ENCODE data around the gene BCR. TPM values are rescaled to one million over a fixed set of nuclear protein-coding genes. Genes with fewer than 3 reads are reported as not detected.

Gene BCR
- total RNA-seq, 2 experiments from 2014 or later = 30.4 to 32.0 TPM

- Mint-ChIP-seq H3K27me3 (no peaks in the 10 kb centered on the region), H3K4me1 (ENCODE audit: low read depth) (peaks cover 85% of the 10 kb centered on the region), H3K27ac (peak overlapping the region; percentile 81), H3K4me3 (peak overlapping the region; percentile 65), H3K36me3 (ENCODE audit: low read depth) (peaks cover 15% of the 10 kb centered on the region), H3K9me3 (no peaks in the 10 kb centered on the region)
- intact Hi-C loops (cut with micrococcal nuclease) = no loop called here
- POLR2A ChIA-PET = interaction anchor here (0.9 to 2.1 kb wide), 8 partner anchors 9 to 60 kb away, joined by 3 to 12 read pairs (median 4); no protein-coding TSS in a partner anchor
- CTCF ChIA-PET = interaction anchor here (0.6 to 2.8 kb wide), 10 partner anchors 9 to 231 kb away, joined by 3 to 22 read pairs (median 5); no protein-coding TSS in a partner anchor
- ATAC-seq (peak; percentile 96), DNase-seq (peak; percentile 87)
- TF ChIP-seq CTCF (IDR thresholded peaks at IDR 0.05) = no peak
Observed at GRCh38 chr22:23243006-23243573, 62.8 kb downstream of the BCR start.

DNA sequence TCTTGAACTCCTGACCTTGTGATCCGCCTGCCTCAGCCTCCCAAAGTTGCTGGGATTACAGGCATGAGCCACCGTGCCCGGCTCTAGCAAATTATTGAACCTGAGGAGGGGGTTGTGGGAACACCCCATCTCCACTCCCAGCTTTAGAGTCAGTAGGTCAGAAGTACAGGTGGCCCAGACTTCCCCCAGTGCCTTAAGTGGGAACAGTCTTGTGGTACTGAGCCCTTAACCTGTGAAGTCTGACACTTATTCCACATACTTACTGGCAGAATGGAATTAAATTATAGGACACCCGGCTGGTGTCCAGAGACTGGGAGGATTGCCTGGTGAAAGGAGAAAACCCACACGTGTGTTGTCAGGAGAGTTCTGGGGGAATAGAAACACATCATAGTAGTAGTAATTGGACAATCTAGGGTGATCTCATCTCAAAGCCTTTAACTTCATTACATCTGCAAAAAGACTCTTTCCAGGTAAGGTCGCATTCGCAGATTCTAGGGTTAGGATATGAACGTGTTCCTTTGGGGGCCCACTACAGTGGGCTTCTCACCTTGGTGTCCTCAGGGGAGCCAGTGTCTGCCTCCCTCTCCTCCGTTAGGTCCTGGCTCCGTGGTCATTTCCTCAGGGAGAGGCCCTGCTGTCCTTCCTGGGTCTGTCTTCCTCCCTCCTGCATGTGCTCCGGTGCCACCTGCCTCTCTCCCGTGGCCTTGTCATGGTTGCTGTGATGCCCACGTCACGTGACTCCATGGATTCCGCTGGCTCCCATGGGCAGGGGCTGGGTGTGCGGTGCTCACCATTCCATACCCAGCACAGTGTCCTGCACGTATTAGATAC is 63.8 kb downstream of the BCR start:
- DNase-seq = no peak
- intact Hi-C loops (cut with micrococcal nuclease) = no loop called here
- CTCF ChIA-PET = interaction anchor here (0.6 to 2.8 kb wide), 8 partner anchors 18 to 232 kb away, joined by 3 to 22 read pairs (median 5); no protein-coding TSS in a partner anchor
- Mint-ChIP-seq H3K27ac (peak overlapping the region; percentile 81), H3K4me1 (ENCODE audit: low read depth) (peaks cover 80% of the 10 kb centered on the region), H3K27me3 (no peaks in the 10 kb centered on the region), H3K9me3 (no peaks in the 10 kb centered on the region), H3K4me3 (peak overlapping the region; percentile 65), H3K36me3 (ENCODE audit: low read depth) (peaks cover 13% of the 10 kb centered on the region)
- ATAC-seq = no peak
- POLR2A ChIA-PET = interaction anchor here (0.9 to 2.1 kb wide), 5 partner anchors 18 to 56 kb away, joined by 3 to 12 read pairs (median 3); no protein-coding TSS in a partner anchor
- no peak for TF ChIP-seq CTCF (IDR thresholded peaks at IDR 0.05)

DNA sequence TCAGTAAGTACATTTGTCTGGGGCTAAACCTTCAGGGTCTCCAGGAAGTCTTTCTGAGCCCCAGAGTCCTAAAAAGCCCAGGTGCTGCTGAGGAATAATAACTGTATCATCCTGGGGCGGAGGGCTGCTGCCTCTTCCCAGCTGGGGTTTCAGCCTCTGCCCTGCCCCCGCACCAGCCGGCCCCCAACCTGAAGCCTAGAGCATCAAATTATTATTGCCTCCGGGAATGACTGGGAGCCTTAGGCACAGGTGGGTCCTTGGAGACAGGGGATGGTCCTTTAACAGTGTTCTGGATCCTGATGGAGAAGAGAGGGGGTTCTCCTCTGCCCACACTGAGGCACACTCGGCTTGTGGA is 64.4 kb downstream of the BCR start:
- Mint-ChIP-seq H3K4me3 (no peak overlapping the region), H3K4me1 (ENCODE audit: low read depth) (peaks cover 78% of the 10 kb centered on the region), H3K36me3 (ENCODE audit: low read depth) (peaks cover 7% of the 10 kb centered on the region), H3K9me3 (no peaks in the 10 kb centered on the region), H3K27ac (peak overlapping the region; percentile 81), H3K27me3 (no peaks in the 10 kb centered on the region)
- ATAC-seq = no peak
- intact Hi-C loops (cut with micrococcal nuclease) = no loop called here
- POLR2A ChIA-PET = no interaction called here
- CTCF ChIA-PET = interaction anchor here (1.0 kb wide), 1 partner anchor 66 kb away, joined by 3 read pairs; no protein-coding TSS in a partner anchor
- no peak for DNase-seq
- TF ChIP-seq CTCF (IDR thresholded peaks at IDR 0.05) = no peak

GRCh38 chr22:23245045-23245798 is 64.9 kb downstream of the BCR start:
- DNase-seq (peak; percentile 30), ATAC-seq (no peak)
- ChIA-PET POLR2A (no interaction called here), CTCF (interaction anchor here (1.0 kb wide), 1 partner anchor 67 kb away, joined by 3 read pairs; no protein-coding TSS in a partner anchor)
- no peaks in the 10 kb centered on the region for H3K9me3 Mint-ChIP-seq
- no peak overlapping the region for H3K4me3 Mint-ChIP-seq
- H3K27me3 Mint-ChIP-seq = no peaks in the 10 kb centered on the region
- peaks cover 2% of the 10 kb centered on the region for H3K36me3 Mint-ChIP-seq (ENCODE audit: low read depth)
- no peak for TF ChIP-seq CTCF (IDR thresholded peaks at IDR 0.05)
- intact Hi-C loops (cut with micrococcal nuclease) = no loop called here
- H3K4me1 Mint-ChIP-seq (ENCODE audit: low read depth) = peaks cover 79% of the 10 kb centered on the region
- peak overlapping the region; percentile 68 for H3K27ac Mint-ChIP-seq

All from activated CD8-positive, alpha-beta T cell treated with anti-CD3 and anti-CD28 coated beads for 36 hours (primary cell).